Adrenal gland (tissue), 5 donors: ENCODE measurements around the gene UBE2E2.

Experiments used
- CTCF ChIP-seq, 6 experiments: fragments of 450-650 bp in 4 of 6; fragments of 200-600 bp in 2 of 6; sonication (generic) in 1 of 6; IDR thresholded peaks; 1 replicate in 5 of 6; 2 replicates in 1 of 6; pipeline versions ENCODE4 v1.5.1 to v1.8.0; 2016 to 2021; ENCODE audit warnings: antibody characterized with exemption in 6 of 6, mild to moderate bottlenecking in 2 of 6, moderate library complexity in 1 of 6
- POLR2A ChIP-seq, 2 donors: fragments of 450-650 bp; IDR thresholded peaks; one replicate each; pipeline ENCODE4 v1.6.1; 2017; ENCODE audit warnings: antibody characterized with exemption in 2 of 2, mild to moderate bottlenecking in 2 of 2, moderate library complexity in 1 of 2
- donor health status: DM: no; HTN: no; CAD: no.

GRCh38 chr3:23209747-23210487 is 6.8 kb downstream of the UBE2E2 start:
- TF ChIP-seq CTCF (IDR thresholded peaks at IDR 0.05): no peak
- TF ChIP-seq POLR2A (IDR thresholded peaks at IDR 0.05): no peak
